K562 (cell line): ENCODE results near the gene ZNF8. TPM values are rescaled to one million over a fixed set of nuclear protein-coding genes. Genes with fewer than 3 reads are reported as not detected.

Experiments used
- ATAC-seq: fragments of 200-7000 bp; cut with Tn5 transposase; 3 replicates; pipeline ENCODE4 v1.9.1; 2020; ENCODE audit warnings: moderate library complexity
- BruUV-seq: library from RNA; stranded (reverse); fragments of 400-500 nt; replicated peaks from 2 replicates; lab custom pipeline; 2021; lab: Mats Ljungman, UMichigan
- CTCF ChIA-PET: fragments of 300-600 bp; formaldehyde crosslinking; extraction: SDS; loops from one replicate; lab custom pipeline; 2021; ENCODE audit warnings: low intra/inter-chr PET ratio; lab: Yijun Ruan, JAX
- POLR2A ChIA-PET: fragments of 300-600, 350-650 bp; sonication (Branson Sonifier 250); formaldehyde crosslinking; extraction: SDS; loops from one replicate; lab custom pipeline; 2021; ENCODE audit warnings: antibody characterized with exemption, inconsistent platforms; lab: Yijun Ruan, JAX
- DNase-seq, 4 experiments: peaks; one replicate each; pipeline versions ENCODE4 v3.0.0 to v3.0.0-alpha.2; 2011 to 2018; ENCODE audit warnings: low spot score in 3 of 4, mixed read lengths in 3 of 4; ENCODE audit errors: extremely low read depth in 1 of 4
- FAIRE-seq: peaks from 2 replicates; lab custom pipeline; 2011; peaks lifted over from hg19 to GRCh38; lab: Jason Lieb, UNC
- H2AFZ ChIP-seq: 2 replicates; pipeline ENCODE4 v1.6.0; 2011; ENCODE audit warnings: low read depth, low read length, control low read depth, inconsistent platforms
- H3K27ac ChIP-seq: fragments of 200-600 bp; 3 replicates; pipeline ENCODE4 v1.8.0; 2011; ENCODE audit warnings: low read depth, mild to moderate bottlenecking, control low read depth, inconsistent platforms, low read length, moderate library complexity, mixed read lengths; ENCODE audit errors: extremely low read depth
- H3K27me3 ChIP-seq, 2 experiments: fragments of 300-600 bp in 1 of 2; 2 replicates in 1 of 2; 3 replicates in 1 of 2; pipeline versions ENCODE4 v1.6.0 to v1.8.0; 2011; ENCODE audit warnings: inconsistent platforms in 2 of 2, low read length in 2 of 2, mild to moderate bottlenecking in 1 of 2, mixed read lengths in 1 of 2, moderate library complexity in 1 of 2; ENCODE audit not compliant: control insufficient read depth in 2 of 2, insufficient read depth in 2 of 2
- H3K36me3 ChIP-seq: fragments of 300-600 bp; 3 replicates; pipeline ENCODE4 v1.8.0; 2011; ENCODE audit warnings: mild to moderate bottlenecking, low read length, inconsistent platforms; ENCODE audit not compliant: control insufficient read depth, insufficient read depth
- H3K4me1 ChIP-seq, 2 experiments: fragments of 200-600 bp in 1 of 2; replicated peaks in 1 of 2; 2 replicates in 1 of 2; 3 replicates in 1 of 2; pipeline versions ENCODE4 v1.5.1 to v1.8.0; 2011; ENCODE audit warnings: inconsistent platforms in 2 of 2, low read length in 2 of 2, mild to moderate bottlenecking in 1 of 2, mixed read lengths in 1 of 2, moderate library complexity in 1 of 2; ENCODE audit not compliant: control insufficient read depth in 2 of 2, insufficient read depth in 2 of 2
- H3K4me2 ChIP-seq: 2 replicates; pipeline ENCODE4 v1.6.1; 2011; ENCODE audit warnings: low read length, control low read depth, inconsistent platforms, mixed read lengths; ENCODE audit not compliant: insufficient read depth
- H3K4me3 ChIP-seq: fragments of 200-600 bp; sonication (generic), shearing (Covaris generic); 2 replicates; pipeline ENCODE4 v1.5.1; 2016; ENCODE audit warnings: control low read depth, inconsistent platforms
- H3K79me2 ChIP-seq: fragments of 200-600 bp; 3 replicates; pipeline ENCODE4 v1.8.0; 2011; ENCODE audit warnings: low read length, inconsistent platforms; ENCODE audit not compliant: control insufficient read depth, insufficient read depth
- H3K9ac ChIP-seq, 2 experiments: 2 replicates each; pipeline versions ENCODE4 v1.6.0 to v1.6.1; 2011; ENCODE audit warnings: low read depth in 2 of 2, low read length in 2 of 2, control low read depth in 1 of 2, inconsistent platforms in 1 of 2, mild to moderate bottlenecking in 1 of 2, mixed read lengths in 1 of 2; ENCODE audit not compliant: insufficient read depth in 1 of 2
- H3K9me1 ChIP-seq: one replicate; pipeline ENCODE4 v1.6.0; 2011; ENCODE audit warnings: inconsistent platforms, mild to moderate bottlenecking, low read length, moderate library complexity; ENCODE audit not compliant: control insufficient read depth, insufficient read depth
- H3K9me3 ChIP-seq: replicated peaks from 2 replicates; pipeline ENCODE4 v1.5.1; 2011; ENCODE audit warnings: low read depth, low read length, inconsistent platforms; ENCODE audit not compliant: control insufficient read depth, insufficient read depth
- H4K20me1 ChIP-seq: replicated peaks from 2 replicates; pipeline ENCODE4 v1.6.1; 2011; ENCODE audit warnings: low read length, inconsistent platforms, mixed read lengths; ENCODE audit not compliant: control insufficient read depth, insufficient read depth
- AFF4 ChIP-seq: sonication (generic); formaldehyde crosslinking; IDR thresholded peaks from 2 replicates; pipeline ENCODE4 v1.8.0; 2023; ENCODE audit warnings: mild to moderate bottlenecking, missing genetic modification reagents
- REST ChIP-seq, 2 experiments: fragments of 450-650 bp; formaldehyde crosslinking in 1 of 2; IDR thresholded peaks; 2 replicates each; pipeline versions ENCODE4 v1.4.0 to v1.6.1; 2014 to 2020; ENCODE audit warnings: mild to moderate bottlenecking in 2 of 2, borderline replicate concordance in 1 of 2, low read depth in 1 of 2
- WGBS: fragments of 100-300 bp; shearing (Covaris generic); methylation state at CpG from one replicate; pipeline ENCODE4 v1.1.6; 2016; ENCODE audit warnings: low coverage, mixed read lengths; ENCODE audit not compliant: insufficient coverage; ENCODE audit errors: missing lambda C conversion rate; 5-methylcytosine and 5-hydroxymethylcytosine counted together
- in situ Hi-C: fragments of 300-500 bp; cut with MboI; formaldehyde crosslinking; loops from 4 replicates; pipeline ENCODE4 v1.15.0; 2018; ENCODE audit warnings: inconsistent platforms, mixed read lengths
- intact Hi-C: fragments of 100-400 bp; cut with micrococcal nuclease; formaldehyde crosslinking; loops from 2 replicates; pipeline ENCODE4 v1.14.2; 2022
- polyA plus RNA-seq, 8 experiments: library from polyadenylated mRNA; depleted of rRNA in 4 of 8; stranded (reverse) in 5 of 8; unstranded in 3 of 8; fragments of >200 nt; fragmentation: Nextera tagmentation in 2 of 8; fragmentation: Illumina TruSeq in 1 of 8; extraction: Ambion mirVana in 2 of 8; extraction: Trizol in 1 of 8; gene quantifications; 2 replicates each; pipeline versions ENCODE4 v1.2.1 to v1.2.3, GENCODE V29; 2011 to 2014; ENCODE audit warnings: inconsistent platforms in 1 of 8, missing spikeins in 1 of 8
- total RNA-seq, 7 experiments: library from RNA; depleted of rRNA in 6 of 7; stranded (reverse); fragments of >200 nt in 6 of 7; fragmentation: Illumina TruSeq in 2 of 7; extraction: Trizol in 2 of 7; gene quantifications; 2 replicates each; pipeline versions ENCODE4 v1.2.1 to v1.2.3, GENCODE V29; 2011 to 2021; ENCODE audit warnings: low replicate concordance in 1 of 7

Gene ZNF8
- total and polyA plus RNA-seq, 9 of the 15 experiments (the other 6 are each of a cell fraction or from before 2014, with no cell fraction given), result 0.71 to 7.7 (median 4.7) TPM

GRCh38 chr19:58300620-58301019, 21.9 kb downstream of the ZNF8 start:
- in situ Hi-C loops, result no loop called here
- 92% methylated on average over 5 of the region's 7 CpGs for WGBS
- intact Hi-C loops, result no loop called here
- no peak for FAIRE-seq
- no peak for DNase-seq
- no peaks in the 10 kb centered on the region for H4K20me1 ChIP-seq
- no peak for ATAC-seq
- H3K4me3 ChIP-seq, result no peak overlapping the region
- ChIA-PET POLR2A (interaction anchor here (0.6 to 1.3 kb wide), 4 partner anchors 11 to 275 kb away, joined by 3 to 6 read pairs (median 4); no protein-coding TSS in a partner anchor), CTCF (no interaction called here)
- peaks cover 44% of the 10 kb centered on the region for H3K36me3 ChIP-seq
- no peaks in the 10 kb centered on the region for H3K27me3 ChIP-seq
- peaks cover 7 to 9% of the 10 kb centered on the region in 2 experiments; a peak in 4 of 5 replicates for H3K4me1 ChIP-seq
- TF ChIP-seq AFF4 (CRISPR knock-in tag) (no peak), REST (IDR thresholded peaks at IDR 0.05; ENCODE audit: borderline replicate concordance) (peak; percentile 45), REST (CRISPR knock-in tag; IDR thresholded peaks at IDR 0.05; ENCODE audit: low read depth) (no peak)
- H3K4me2 ChIP-seq, result no peak overlapping the region
- peaks cover 9% of the 10 kb centered on the region for H3K79me2 ChIP-seq
- no peak overlapping the region for H3K27ac ChIP-seq
- BruUV-seq, result no TSS peak
- H3K9me1 ChIP-seq, result no peaks in the 10 kb centered on the region
- no peak overlapping the region for H3K9ac ChIP-seq
- H3K9me3 ChIP-seq, result no peaks in the 10 kb centered on the region; the same call in 1 of the 2 replicates
- no peak overlapping the region for H2AFZ ChIP-seq
